A673 (cell line): ENCODE results near the gene POLR2J3.
"Not testable (repeated sequence)": the region's sequence is repeated elsewhere in the genome, so short reads cannot be mapped to it uniquely, and the experiment has no call there.

ENCODE experiments used
- EZH2 ChIP-seq: fragments of 200-600 bp; sonication (generic); IDR thresholded peaks from 2 replicates; pipeline ENCODE4 v1.6.1; 2017; ENCODE audit warnings: borderline replicate concordance, low read depth, mild to moderate bottlenecking, mixed read lengths, antibody characterized with exemption, low read length; ENCODE audit not compliant: poor library complexity, severe bottlenecking
- TF ChIP-seq, protein P1 (sequence below): fragments of 300-800, 200-600 bp; sonication (generic); conservative IDR thresholded peaks from 2 replicates; pipeline ENCODE4 v1.5.1; 2017; ENCODE audit warnings: low read depth, mild to moderate bottlenecking, antibody characterized with exemption, low read length, moderate library complexity, mixed read lengths

DNA sequence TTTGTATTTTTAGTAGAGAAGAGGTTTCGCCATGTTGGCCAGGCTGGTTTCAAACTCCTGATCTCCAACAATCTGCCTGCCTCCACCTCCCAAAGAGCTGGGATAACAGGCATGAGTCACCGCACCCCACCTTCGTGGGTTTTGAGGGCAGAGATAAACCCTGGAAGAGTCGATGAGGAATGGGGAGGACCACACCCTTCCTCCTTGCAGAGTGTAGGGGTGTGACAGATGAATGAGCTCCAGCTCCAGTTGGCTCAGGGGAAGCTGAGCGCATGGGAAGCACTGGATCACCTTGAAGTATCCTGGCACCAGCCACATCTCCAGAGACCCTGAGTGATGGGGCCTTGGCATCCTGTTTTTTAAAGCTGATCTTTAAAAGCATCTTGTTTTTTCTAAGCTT is 11.1 kb upstream of the POLR2J3 start:
- TF ChIP-seq, protein P1, sequence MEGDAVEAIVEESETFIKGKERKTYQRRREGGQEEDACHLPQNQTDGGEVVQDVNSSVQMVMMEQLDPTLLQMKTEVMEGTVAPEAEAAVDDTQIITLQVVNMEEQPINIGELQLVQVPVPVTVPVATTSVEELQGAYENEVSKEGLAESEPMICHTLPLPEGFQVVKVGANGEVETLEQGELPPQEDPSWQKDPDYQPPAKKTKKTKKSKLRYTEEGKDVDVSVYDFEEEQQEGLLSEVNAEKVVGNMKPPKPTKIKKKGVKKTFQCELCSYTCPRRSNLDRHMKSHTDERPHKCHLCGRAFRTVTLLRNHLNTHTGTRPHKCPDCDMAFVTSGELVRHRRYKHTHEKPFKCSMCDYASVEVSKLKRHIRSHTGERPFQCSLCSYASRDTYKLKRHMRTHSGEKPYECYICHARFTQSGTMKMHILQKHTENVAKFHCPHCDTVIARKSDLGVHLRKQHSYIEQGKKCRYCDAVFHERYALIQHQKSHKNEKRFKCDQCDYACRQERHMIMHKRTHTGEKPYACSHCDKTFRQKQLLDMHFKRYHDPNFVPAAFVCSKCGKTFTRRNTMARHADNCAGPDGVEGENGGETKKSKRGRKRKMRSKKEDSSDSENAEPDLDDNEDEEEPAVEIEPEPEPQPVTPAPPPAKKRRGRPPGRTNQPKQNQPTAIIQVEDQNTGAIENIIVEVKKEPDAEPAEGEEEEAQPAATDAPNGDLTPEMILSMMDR: not testable (repeated sequence)
- TF ChIP-seq EZH2: not testable (repeated sequence)
